Measurements from ENCODE around the gene FNTB.

GRCh38 chr14:64958743-64959142 lies 28.0 kb upstream of the FNTB start:
- no peak for TF ChIP-seq MAX (IDR thresholded peaks at IDR 0.05)
- no peak for TF ChIP-seq CEBPB (IDR thresholded peaks at IDR 0.05)
- TF ChIP-seq REST (IDR thresholded peaks at IDR 0.05; ENCODE audit: low read depth): no peak
- no peak for TF ChIP-seq TAF1 (IDR thresholded peaks at IDR 0.05; ENCODE audit: low read depth)
- TF ChIP-seq NFIC (IDR thresholded peaks at IDR 0.05): no peak
- no peak for TF ChIP-seq ZBTB7A (IDR thresholded peaks at IDR 0.05; ENCODE audit: low read depth)
